Astrocyte of the cerebellum (primary cell): ENCODE measurements around the gene C3orf70.

Experiments
- DNase-seq: peaks from one replicate; pipeline ENCODE4 v3.0.0-alpha.2; 2011; ENCODE audit warnings: low read depth
- H3K4me3 ChIP-seq: 2 replicates; pipeline ENCODE4 v1.5.1; 2011; ENCODE audit warnings: mild to moderate bottlenecking, low read depth, low read length, moderate library complexity
- CTCF ChIP-seq: IDR thresholded peaks from 2 replicates; pipeline ENCODE4 v1.5.1; 2012; ENCODE audit warnings: low read length, low read depth, moderate library complexity, mild to moderate bottlenecking; ENCODE audit errors: missing control alignments
- in situ Hi-C: cut with HindIII; loops from 2 replicates; pipeline ENCODE4 v1.10.0; 2017; ENCODE audit warnings: low sequenced_read_pairs

The C3orf70 gene

GRCh38 chr3:185052631-185053030, 100.2 kb downstream of the C3orf70 start:
- in situ Hi-C loops, result no loop called here
- H3K4me3 ChIP-seq, result no peak overlapping the region
- TF ChIP-seq CTCF, result no peak
- DNase-seq, result no peak

GRCh38 chr3:185051801-185052200, 101.1 kb downstream of the C3orf70 start:
- DNase-seq, result no peak
- H3K4me3 ChIP-seq, result no peak overlapping the region
- TF ChIP-seq CTCF, result no peak
- in situ Hi-C loops, result no loop called here

GRCh38 chr3:185049710-185050109, 103.2 kb downstream of the C3orf70 start:
- H3K4me3 ChIP-seq, result no peak overlapping the region
- DNase-seq, result no peak
- in situ Hi-C loops, result no loop called here
- TF ChIP-seq CTCF, result no peak

GRCh38 chr3:185046603-185047002, 106.3 kb downstream of the C3orf70 start:
- in situ Hi-C loops, result no loop called here
- no peak for TF ChIP-seq CTCF

GRCh38 chr3:185046164-185046515, 106.7 kb downstream of the C3orf70 start:
- in situ Hi-C loops, result no loop called here
- DNase-seq, result no peak
- TF ChIP-seq CTCF, result no peak
- no peak overlapping the region for H3K4me3 ChIP-seq

More at GRCh38 chr3:185046603-185047002, 106.3 kb downstream of the C3orf70 start:
- DNase-seq, result no peak
- H3K4me3 ChIP-seq, result no peak overlapping the region

- TF ChIP-seq CTCF, result no peak
- DNase-seq, result no peak
- in situ Hi-C loops, result loop anchor here (5.0 kb wide), 1 partner anchor 35 kb away; no protein-coding TSS in a partner anchor
- no peak overlapping the region for H3K4me3 ChIP-seq
Observed at GRCh38 chr3:185042312-185043050, 110.4 kb downstream of the C3orf70 start.
